PC-9 (cell line): ENCODE results near the gene NINL.

Experiments used
- CTCF ChIP-seq: fragments of 200-600 bp; sonication (generic); conservative IDR thresholded peaks from 2 replicates; pipeline ENCODE4 v1.6.1; 2017; ENCODE audit warnings: mixed run types, antibody characterized with exemption, mild to moderate bottlenecking, moderate library complexity
- EZH2 ChIP-seq: fragments of 200-600 bp; sonication (generic); IDR thresholded peaks from 2 replicates; pipeline ENCODE4 v1.8.0; 2017; ENCODE audit warnings: antibody characterized with exemption, low read depth

- TF ChIP-seq CTCF: no peak
- no peak for TF ChIP-seq EZH2
Measured at GRCh38 chr20:25476106-25477013, 109.0 kb downstream of the NINL start.
